ENCODE measurements around the gene XPR1. TPM values are rescaled to one million over a fixed set of nuclear protein-coding genes. Genes with fewer than 3 reads are reported as not detected.

XPR1 gene
- total and polyA plus RNA-seq, 2 donors (not counting 3 experiments of a cell fraction or from before 2014, with no cell fraction given), result 23.9 to 26.7 TPM

DNA sequence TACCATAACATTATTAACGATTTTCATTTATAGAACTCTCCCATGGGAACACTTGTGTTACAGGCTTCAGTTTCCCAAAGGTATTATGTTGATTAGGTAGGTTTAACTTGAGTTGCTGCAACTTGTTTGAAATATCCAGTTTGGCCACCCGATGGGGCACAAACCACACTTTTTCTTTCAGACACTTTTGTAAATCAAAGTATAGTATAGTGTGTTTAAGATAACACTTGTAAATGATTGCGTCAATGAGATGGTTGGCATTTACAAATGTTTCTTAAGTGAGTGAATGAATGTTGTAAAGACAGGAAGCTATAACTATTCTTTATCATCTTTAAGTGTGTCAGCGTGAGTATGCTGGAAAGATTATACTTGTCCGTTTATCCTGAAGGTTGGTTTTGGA, 4.3 kb downstream of the XPR1 start:
- TF ChIP-seq EZH2 (IDR thresholded peaks at IDR 0.05; ENCODE audit: borderline replicate concordance, low read depth, low read length, severe bottlenecking) (no peak), JUN (IDR thresholded peaks at IDR 0.05; ENCODE audit: borderline replicate concordance, insufficient read depth, insufficient read length, low read depth) (no peak), POLR2AphosphoS5 (IDR thresholded peaks at IDR 0.05; ENCODE audit: insufficient read depth, low read depth, low read length) (no peak)
- TF ChIP-seq, protein P1, sequence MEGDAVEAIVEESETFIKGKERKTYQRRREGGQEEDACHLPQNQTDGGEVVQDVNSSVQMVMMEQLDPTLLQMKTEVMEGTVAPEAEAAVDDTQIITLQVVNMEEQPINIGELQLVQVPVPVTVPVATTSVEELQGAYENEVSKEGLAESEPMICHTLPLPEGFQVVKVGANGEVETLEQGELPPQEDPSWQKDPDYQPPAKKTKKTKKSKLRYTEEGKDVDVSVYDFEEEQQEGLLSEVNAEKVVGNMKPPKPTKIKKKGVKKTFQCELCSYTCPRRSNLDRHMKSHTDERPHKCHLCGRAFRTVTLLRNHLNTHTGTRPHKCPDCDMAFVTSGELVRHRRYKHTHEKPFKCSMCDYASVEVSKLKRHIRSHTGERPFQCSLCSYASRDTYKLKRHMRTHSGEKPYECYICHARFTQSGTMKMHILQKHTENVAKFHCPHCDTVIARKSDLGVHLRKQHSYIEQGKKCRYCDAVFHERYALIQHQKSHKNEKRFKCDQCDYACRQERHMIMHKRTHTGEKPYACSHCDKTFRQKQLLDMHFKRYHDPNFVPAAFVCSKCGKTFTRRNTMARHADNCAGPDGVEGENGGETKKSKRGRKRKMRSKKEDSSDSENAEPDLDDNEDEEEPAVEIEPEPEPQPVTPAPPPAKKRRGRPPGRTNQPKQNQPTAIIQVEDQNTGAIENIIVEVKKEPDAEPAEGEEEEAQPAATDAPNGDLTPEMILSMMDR (IDR thresholded peaks at IDR 0.05; ENCODE audit: extremely low read depth in 1 of 2, insufficient read depth in 1 of 2, low read depth in 1 of 2, low read length in 2 of 2), result no peak
- no peaks in the 10 kb centered on the region for H3K36me3 ChIP-seq (ENCODE audit: control insufficient read depth in 2 of 2, extremely low read depth in 1 of 2, insufficient read depth in 2 of 2, low read length in 2 of 2)
- H2AFZ ChIP-seq (ENCODE audit: low read depth, low read length), result no peak overlapping the region
- H3K4me3 ChIP-seq (replicated peaks in 1 of 3; ENCODE audit: insufficient read depth in 1 of 3, low read depth in 1 of 3, low read length in 3 of 3), result no peak overlapping the region
- H3K27ac ChIP-seq (ENCODE audit: insufficient read depth, low read depth, low read length), result no peak overlapping the region
- ChIA-PET CTCF (interaction anchor here (1.3 to 4.2 kb wide), 2 partner anchors 226 to 246 kb away, joined by 3 to 55 read pairs; no protein-coding TSS in a partner anchor), POLR2A (no interaction called here)
- H3K9me3 ChIP-seq (replicated peaks; ENCODE audit: control insufficient read depth, insufficient read depth, low read length), result no peaks in the 10 kb centered on the region
- H4K20me1 ChIP-seq (replicated peaks; ENCODE audit: control insufficient read depth, extremely low read depth, insufficient read depth, low read length), result peaks cover 8% of the 10 kb centered on the region
- no peak for FAIRE-seq
- H3K9me1 ChIP-seq (replicated peaks; ENCODE audit: control insufficient read depth, extremely low read depth, insufficient read depth, low read length), result no peaks in the 10 kb centered on the region
- H3K4me2 ChIP-seq (ENCODE audit: insufficient read depth, low read length), result no peak overlapping the region
- H3K4me1 ChIP-seq (ENCODE audit: control insufficient read depth, extremely low read depth, insufficient read depth, low read length), result peaks cover 13% of the 10 kb centered on the region
- no TSS peak for BruUV-seq (replicated peaks)
- peak; percentile 44 for DNase-seq (ENCODE audit: low read depth, low spot score)
- no peaks in the 10 kb centered on the region for H3K27me3 ChIP-seq (ENCODE audit: control insufficient read depth in 2 of 2, insufficient read depth in 2 of 2, low read length in 2 of 2)
- H3K9ac ChIP-seq (replicated peaks; ENCODE audit: extremely low read depth, insufficient read depth, low read length), result no peak overlapping the region
- dilution Hi-C loops (cut with MboI; ENCODE audit: extremely low pct_ligation_motif_present, low sequenced_read_pairs) (no loop called here), intact Hi-C loops (cut with micrococcal nuclease) (loop anchor here (10.0 kb wide), 1 partner anchor 449 kb away; the partner anchor contains the start of gene IER5)
- peaks cover 29% of the 10 kb centered on the region for H3K79me2 ChIP-seq (ENCODE audit: control insufficient read depth, insufficient read depth, low read length)

DNA sequence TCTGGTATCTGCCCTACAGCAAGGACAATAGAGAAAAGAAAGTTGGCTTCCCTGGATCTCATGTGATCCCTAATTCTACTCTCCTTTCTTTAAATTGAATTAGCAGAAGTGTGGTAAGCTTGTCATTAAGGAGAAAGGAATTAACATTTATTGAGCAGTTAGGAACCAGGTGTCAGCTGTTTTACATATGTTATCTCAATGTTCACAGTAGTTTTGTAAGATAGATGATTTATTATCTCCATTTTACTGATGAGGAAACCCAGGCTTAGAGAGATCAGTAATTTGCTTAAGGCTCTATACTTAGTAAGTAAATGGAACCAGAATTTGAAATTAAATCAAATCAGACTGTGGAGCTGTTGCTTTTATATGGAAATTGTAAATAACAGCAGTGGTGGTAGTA, 8.0 kb downstream of the XPR1 start:
- no peaks in the 10 kb centered on the region for H3K9me3 ChIP-seq (replicated peaks; ENCODE audit: control insufficient read depth, insufficient read depth, low read length)
- H2AFZ ChIP-seq (ENCODE audit: low read depth, low read length), result no peak overlapping the region
- H4K20me1 ChIP-seq (replicated peaks; ENCODE audit: control insufficient read depth, extremely low read depth, insufficient read depth, low read length), result peaks cover 5% of the 10 kb centered on the region
- dilution Hi-C loops (cut with MboI; ENCODE audit: extremely low pct_ligation_motif_present, low sequenced_read_pairs) (no loop called here), intact Hi-C loops (cut with micrococcal nuclease) (loop anchor here (10.0 kb wide), 1 partner anchor 445 kb away; the partner anchor contains the start of gene IER5)
- no peaks in the 10 kb centered on the region for H3K4me1 ChIP-seq (ENCODE audit: control insufficient read depth, extremely low read depth, insufficient read depth, low read length)
- FAIRE-seq, result no peak
- H3K9ac ChIP-seq (replicated peaks; ENCODE audit: extremely low read depth, insufficient read depth, low read length), result no peak overlapping the region
- no peak for DNase-seq (ENCODE audit: low read depth, low spot score)
- H3K9me1 ChIP-seq (replicated peaks; ENCODE audit: control insufficient read depth, extremely low read depth, insufficient read depth, low read length), result no peaks in the 10 kb centered on the region
- ChIA-PET CTCF (interaction anchor here (0.9 to 1.6 kb wide), 2 partner anchors 12 to 223 kb away, joined by 3 to 5 read pairs; no protein-coding TSS in a partner anchor), POLR2A (no interaction called here)
- TF ChIP-seq POLR2A (IDR thresholded peaks at IDR 0.05; ENCODE audit: low read depth, low read length) (no peak), JUN (IDR thresholded peaks at IDR 0.05; ENCODE audit: borderline replicate concordance, insufficient read depth, insufficient read length, low read depth) (no peak), FOS (IDR thresholded peaks at IDR 0.05; ENCODE audit: borderline replicate concordance, insufficient read depth, low read length) (no peak), MYC (IDR thresholded peaks at IDR 0.05; ENCODE audit: low read depth, low read length) (no peak), EZH2 (IDR thresholded peaks at IDR 0.05; ENCODE audit: borderline replicate concordance, low read depth, low read length, severe bottlenecking) (no peak), GATA2 (IDR thresholded peaks at IDR 0.05; ENCODE audit: insufficient read depth, insufficient read length, low read depth, low read length) (no peak), POLR2AphosphoS5 (IDR thresholded peaks at IDR 0.05; ENCODE audit: insufficient read depth, low read depth, low read length) (no peak)
- TF ChIP-seq, protein P2, sequence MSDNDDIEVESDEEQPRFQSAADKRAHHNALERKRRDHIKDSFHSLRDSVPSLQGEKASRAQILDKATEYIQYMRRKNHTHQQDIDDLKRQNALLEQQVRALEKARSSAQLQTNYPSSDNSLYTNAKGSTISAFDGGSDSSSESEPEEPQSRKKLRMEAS (IDR thresholded peaks at IDR 0.05; ENCODE audit: insufficient read depth, insufficient read length), result no peak
- TF ChIP-seq, protein P1 (IDR thresholded peaks at IDR 0.05; ENCODE audit: extremely low read depth in 1 of 2, insufficient read depth in 1 of 2, low read depth in 1 of 2, low read length in 2 of 2), result no peak
- no peak overlapping the region for H3K4me3 ChIP-seq (replicated peaks in 1 of 3; ENCODE audit: insufficient read depth in 1 of 3, low read depth in 1 of 3, low read length in 3 of 3)
- H3K4me2 ChIP-seq (ENCODE audit: insufficient read depth, low read length), result no peak overlapping the region
- no peaks in the 10 kb centered on the region for H3K27me3 ChIP-seq (ENCODE audit: control insufficient read depth in 2 of 2, insufficient read depth in 2 of 2, low read length in 2 of 2)
- no TSS peak for BruUV-seq (replicated peaks)
- no peak overlapping the region for H3K27ac ChIP-seq (ENCODE audit: insufficient read depth, low read depth, low read length)
- H3K79me2 ChIP-seq (ENCODE audit: control insufficient read depth, insufficient read depth, low read length), result peaks cover 16% of the 10 kb centered on the region
- no peaks in the 10 kb centered on the region for H3K36me3 ChIP-seq (ENCODE audit: control insufficient read depth in 2 of 2, extremely low read depth in 1 of 2, insufficient read depth in 2 of 2, low read length in 2 of 2)

All from endothelial cell of umbilical vein (primary cell).